ENCODE data around the gene GMPPA. TPM values are rescaled to one million over a fixed set of nuclear protein-coding genes. Genes with fewer than 3 reads are reported as not detected.

Gene GMPPA
- total RNA-seq = 60.6 and 64.6 TPM in 2 replicates

DNA sequence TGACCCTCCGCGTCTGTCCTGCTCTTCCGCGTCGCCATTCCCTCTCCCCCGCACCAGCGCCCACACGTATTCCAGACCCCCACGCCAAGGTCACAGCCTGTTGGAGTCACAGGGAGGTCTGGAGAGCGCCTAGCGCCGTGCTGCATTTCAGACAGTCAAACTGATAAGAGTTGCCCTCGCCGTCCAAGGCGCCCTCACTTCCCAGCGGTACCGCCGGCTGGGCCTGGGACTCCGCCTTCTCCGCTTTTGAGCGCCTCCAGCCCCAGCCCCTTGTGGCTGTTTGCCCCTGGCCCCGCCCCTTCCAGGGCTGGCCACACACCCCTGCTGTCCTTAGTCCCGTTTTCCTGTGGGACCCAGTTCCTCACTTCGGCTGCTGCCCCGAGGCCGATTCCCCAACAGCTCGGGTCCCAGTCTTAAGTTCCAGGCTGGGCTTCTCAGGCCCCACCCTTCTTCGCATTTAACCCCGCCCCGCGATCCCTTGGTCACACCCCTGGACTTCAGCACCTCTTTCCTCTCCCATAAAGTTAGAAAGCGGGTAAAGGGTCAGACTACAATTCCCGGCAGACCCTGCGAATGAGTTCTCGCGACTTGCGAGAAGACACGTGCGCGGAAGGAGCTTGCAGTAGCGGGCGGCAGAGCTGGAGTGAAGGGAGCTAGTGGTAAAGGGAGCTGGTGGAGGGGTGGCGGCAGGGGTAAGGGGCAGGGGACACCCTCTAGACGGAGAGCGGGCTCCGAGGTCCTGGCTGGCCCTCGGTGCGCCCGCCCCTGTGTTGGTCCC lies at the start of gene GMPPA:
Gene GMPPA (plus strand): TSS at position 612 of the 778 bp plus-strand sequence. CDS start 1,085 bp downstream, outside the sequence.

GRCh38 chr2:219514196-219514761 lies 15.6 kb downstream of the GMPPA start, which contains the start of gene ASIC4:
TSS of gene ASIC4 (plus strand) at chr2:219514482. CDS start at chr2:219514725, 243 bp downstream.

GRCh38 chr2:219543596-219544358 lies 45.1 kb downstream of the GMPPA start, which contains the start of the genes CHPF and TMEM198:
TSS of gene CHPF (minus strand) at chr2:219543809. CDS start at chr2:219543538, 271 bp downstream.
TSS of gene TMEM198 (plus strand) at chr2:219544028. CDS start at chr2:219544728, 700 bp downstream.

Other genes with a start within 250 kb of the GMPPA start
- gene TUBA4B, start 245.6 kb upstream of the GMPPA start, total RNA-seq = not detected in 2 replicates
- 17.9 and 19.6 TPM in 2 replicates for gene TUBA4A, start 245.0 kb upstream of the GMPPA start, total RNA-seq
- gene DNAJB2, start 219.5 kb upstream of the GMPPA start, total RNA-seq = 74.7 and 78.8 TPM in 2 replicates
- 23.5 and 45.4 TPM in 2 replicates for gene PTPRN, start 189.5 kb upstream of the GMPPA start, total RNA-seq
- not detected in 2 replicates for gene RESP18, start 166.1 kb upstream of the GMPPA start, total RNA-seq
- gene DNPEP, start 111.0 kb upstream of the GMPPA start, total RNA-seq = 68.5 and 91.9 TPM in 2 replicates
- gene DES, start 80.5 kb upstream of the GMPPA start, total RNA-seq = 1.1 and 3.0 TPM in 2 replicates
- gene SPEG, start 64.0 kb upstream of the GMPPA start, total RNA-seq = 45.7 and 87.2 TPM in 2 replicates
- gene ASIC4, start 15.6 kb downstream of the GMPPA start, total RNA-seq = 0.39 and 0.46 TPM in 2 replicates
- gene CHPF, start 44.9 kb downstream of the GMPPA start, total RNA-seq = 341 and 462 TPM in 2 replicates
- 1.3 and 1.4 TPM in 2 replicates for gene TMEM198, start 45.1 kb downstream of the GMPPA start, total RNA-seq
- gene OBSL1, start 72.6 kb downstream of the GMPPA start, total RNA-seq = 57.9 and 64.4 TPM in 2 replicates
- 0.26 and 0.43 TPM in 2 replicates for gene INHA, start 73.4 kb downstream of the GMPPA start, total RNA-seq
- 13.2 and 18.0 TPM in 2 replicates for gene STK11IP, start 99.0 kb downstream of the GMPPA start, total RNA-seq
- 4.0 and 7.0 TPM in 2 replicates for gene SLC4A3, start 128.7 kb downstream of the GMPPA start, total RNA-seq

All from smooth muscle cell of the pulmonary artery (primary cell).